Upper lobe of left lung (tissue), 4 donors: ENCODE results near the gene DGCR2.
"Not testable (repeated sequence)": the region's sequence is repeated elsewhere in the genome, so short reads cannot be mapped to it uniquely, and the experiment has no call there.

Experiments used
- CTCF ChIP-seq, 6 experiments: fragments of 450-650 bp in 4 of 6; fragments of 200-600 bp in 2 of 6; sonication (generic) in 2 of 6; IDR thresholded peaks; one replicate each; pipeline ENCODE4 v1.5.1; 2016 to 2019; ENCODE audit warnings: antibody characterized with exemption in 6 of 6
- EP300 ChIP-seq, 4 donors: sonication (generic); formaldehyde crosslinking; IDR thresholded peaks; one replicate each; pipeline ENCODE4 v1.5.1; 2017; ENCODE audit warnings: antibody characterized with exemption in 4 of 4, control low read depth in 2 of 4
- POLR2A ChIP-seq, 4 donors: fragments of 450-650 bp; IDR thresholded peaks; one replicate each; pipeline ENCODE4 v1.5.1; 2016 to 2017; ENCODE audit warnings: antibody characterized with exemption in 4 of 4, mild to moderate bottlenecking in 2 of 4
- POLR2AphosphoS5 ChIP-seq, 2 donors: sonication (generic); formaldehyde crosslinking; IDR thresholded peaks; one replicate each; pipeline ENCODE4 v1.5.1; 2017; ENCODE audit warnings: antibody characterized with exemption in 2 of 2

DNA sequence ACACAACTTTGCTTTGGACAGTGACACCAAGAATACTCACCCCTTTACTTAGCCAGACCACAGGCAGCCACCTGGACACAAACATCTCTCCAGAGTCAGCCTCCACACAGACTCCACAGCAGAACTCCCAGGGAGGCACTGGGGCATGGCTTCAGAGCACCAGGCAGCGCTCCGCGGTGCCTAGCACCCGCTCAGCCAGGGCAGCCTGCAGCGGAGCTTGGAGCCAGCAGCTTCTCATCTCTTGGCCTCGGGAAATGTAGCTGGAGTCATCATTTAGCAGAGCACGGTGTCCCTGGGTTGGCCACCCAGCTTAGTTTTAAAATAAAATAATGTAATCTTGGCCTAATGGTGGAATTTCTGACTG, 91.3 kb downstream of the DGCR2 start:
- TF ChIP-seq POLR2A, CTCF, POLR2AphosphoS5, EP300 (IDR thresholded peaks at IDR 0.05): not testable (repeated sequence)
